GM12865 (cell line): Measurements from ENCODE around the gene MOCOS.

Source experiments
- DNase-seq: peaks from one replicate; pipeline ENCODE4 v3.0.0; 2010; ENCODE audit warnings: low read depth
- H3K4me3 ChIP-seq: 2 replicates; pipeline ENCODE4 v1.5.1; 2011; ENCODE audit warnings: mild to moderate bottlenecking, low read depth, low read length, control low read depth
- TF ChIP-seq, protein P1 (sequence below): IDR thresholded peaks from 2 replicates; pipeline ENCODE4 v1.5.1; 2011; ENCODE audit warnings: low read length, control low read depth, low read depth, inconsistent platforms; ENCODE audit not compliant: insufficient read depth; ENCODE audit errors: missing control alignments

Gene MOCOS

DNA sequence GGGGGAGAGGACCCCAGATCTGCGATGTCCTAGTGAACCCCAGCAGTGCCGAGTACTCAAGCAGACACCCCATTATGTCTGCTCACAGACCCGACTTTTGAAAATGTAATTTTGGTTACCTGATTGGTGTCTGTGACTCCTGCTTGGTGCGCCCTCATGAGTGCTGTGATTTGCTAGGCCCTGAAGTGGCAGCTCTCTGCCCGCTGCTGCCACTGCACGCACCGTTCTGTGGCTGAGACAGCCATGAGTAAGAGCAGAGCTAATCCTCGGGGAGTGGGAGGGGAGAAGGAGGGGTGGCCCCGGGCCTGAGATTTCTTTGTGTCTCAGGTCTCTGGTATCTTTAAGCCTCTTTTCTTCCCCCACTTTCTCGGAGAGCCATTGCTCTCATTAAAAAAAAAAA is 128.4 kb downstream of the MOCOS start:
- no peak for DNase-seq
- TF ChIP-seq, protein P1, sequence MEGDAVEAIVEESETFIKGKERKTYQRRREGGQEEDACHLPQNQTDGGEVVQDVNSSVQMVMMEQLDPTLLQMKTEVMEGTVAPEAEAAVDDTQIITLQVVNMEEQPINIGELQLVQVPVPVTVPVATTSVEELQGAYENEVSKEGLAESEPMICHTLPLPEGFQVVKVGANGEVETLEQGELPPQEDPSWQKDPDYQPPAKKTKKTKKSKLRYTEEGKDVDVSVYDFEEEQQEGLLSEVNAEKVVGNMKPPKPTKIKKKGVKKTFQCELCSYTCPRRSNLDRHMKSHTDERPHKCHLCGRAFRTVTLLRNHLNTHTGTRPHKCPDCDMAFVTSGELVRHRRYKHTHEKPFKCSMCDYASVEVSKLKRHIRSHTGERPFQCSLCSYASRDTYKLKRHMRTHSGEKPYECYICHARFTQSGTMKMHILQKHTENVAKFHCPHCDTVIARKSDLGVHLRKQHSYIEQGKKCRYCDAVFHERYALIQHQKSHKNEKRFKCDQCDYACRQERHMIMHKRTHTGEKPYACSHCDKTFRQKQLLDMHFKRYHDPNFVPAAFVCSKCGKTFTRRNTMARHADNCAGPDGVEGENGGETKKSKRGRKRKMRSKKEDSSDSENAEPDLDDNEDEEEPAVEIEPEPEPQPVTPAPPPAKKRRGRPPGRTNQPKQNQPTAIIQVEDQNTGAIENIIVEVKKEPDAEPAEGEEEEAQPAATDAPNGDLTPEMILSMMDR: no peak
- H3K4me3 ChIP-seq: no peak overlapping the region

DNA sequence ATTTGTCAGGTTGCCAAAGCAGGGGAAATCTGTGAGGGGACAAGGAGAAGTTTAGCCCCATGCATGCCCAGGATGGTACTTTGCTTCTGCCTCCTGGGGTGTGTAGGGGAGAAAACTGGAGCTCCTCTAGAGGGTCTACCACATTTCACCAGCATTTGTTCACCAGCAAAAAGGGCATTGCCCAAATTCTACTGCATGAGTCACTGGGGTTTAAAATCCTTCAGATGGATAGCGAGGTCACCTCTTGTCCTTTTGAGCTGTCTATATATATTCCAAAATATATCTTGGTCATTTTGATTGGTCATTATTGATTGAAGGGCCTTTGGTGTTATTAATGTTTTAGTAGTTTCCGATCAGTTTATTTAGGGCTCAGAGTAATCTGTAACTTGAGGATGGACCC is 128.9 kb downstream of the MOCOS start:
- no peak overlapping the region for H3K4me3 ChIP-seq
- no peak for DNase-seq
- TF ChIP-seq, protein P1: no peak
